GM18861 (cell line): ENCODE results near the gene RABEPK.
"Not testable (repeated sequence)": the region's sequence is repeated elsewhere in the genome, so short reads cannot be mapped to it uniquely, and the experiment has no call there.

Experiments
- ATAC-seq: cut with Tn5 transposase; IDR thresholded peaks from one replicate; pipeline ENCODE4 v1.9.1; 2021; ENCODE audit not compliant: unreplicated experiment

The RABEPK gene

DNA sequence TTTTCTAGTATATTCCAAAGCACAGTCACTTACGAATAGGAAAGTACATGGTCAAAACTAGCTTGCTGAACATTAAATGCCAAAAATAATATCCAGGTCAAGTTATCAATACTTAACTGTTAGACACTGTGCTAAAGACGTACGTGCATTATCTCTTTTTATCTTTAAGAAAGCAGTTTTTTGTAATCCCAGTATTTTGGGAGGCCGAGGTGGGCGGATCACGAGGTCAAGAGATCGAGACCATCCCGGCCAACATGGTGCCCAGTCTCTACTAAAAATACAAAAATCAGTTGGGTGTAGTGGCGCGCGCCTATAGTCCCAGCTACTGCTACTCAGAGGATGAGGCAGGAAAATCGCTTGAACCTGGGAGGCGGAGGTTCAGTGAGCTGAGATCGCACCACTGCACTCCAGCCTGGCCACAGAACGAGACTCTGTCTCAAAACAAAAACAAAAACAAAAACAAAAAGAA lies 43.5 kb downstream of the RABEPK start:
- no peak for ATAC-seq

DNA sequence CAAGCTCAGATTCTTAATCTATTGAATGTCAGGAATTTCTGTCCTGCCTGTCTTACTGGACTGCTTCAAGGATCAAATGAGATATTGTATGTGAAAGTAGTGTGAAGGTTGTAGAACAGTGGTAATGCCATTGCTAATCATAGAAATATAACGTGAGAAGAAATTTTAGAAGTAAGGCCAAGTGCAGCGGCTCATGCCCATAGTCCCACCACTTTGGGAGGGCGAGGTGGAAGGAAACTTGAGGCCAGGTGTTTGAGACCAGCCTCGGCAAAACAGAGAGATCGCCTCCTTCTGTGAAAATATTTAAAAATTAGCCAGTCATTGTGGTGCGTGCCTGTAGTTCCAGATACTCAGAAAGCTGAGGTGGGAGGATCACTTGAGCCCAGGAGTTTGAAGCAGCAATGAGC lies 45.9 kb downstream of the RABEPK start:
- ATAC-seq: no peak

DNA sequence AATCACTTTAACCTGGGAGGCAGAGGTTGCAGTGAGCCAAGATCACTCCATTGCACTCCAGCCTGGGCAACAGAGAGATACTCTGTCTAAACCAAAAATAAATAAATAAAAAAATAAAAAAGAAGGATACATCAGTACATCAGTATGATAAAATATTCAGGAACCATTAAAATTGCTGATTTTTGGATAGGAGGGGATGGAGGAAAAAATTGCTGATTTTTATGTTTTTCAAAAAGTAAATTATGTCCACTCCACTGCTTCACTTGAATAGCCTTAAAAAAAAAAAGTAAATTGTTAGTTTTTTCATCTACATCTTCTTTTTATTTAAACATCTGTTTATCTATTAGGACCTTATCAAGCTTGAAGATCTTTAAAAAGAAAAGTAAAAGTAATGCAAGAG lies 53.9 kb downstream of the RABEPK start:
- ATAC-seq: no peak

DNA sequence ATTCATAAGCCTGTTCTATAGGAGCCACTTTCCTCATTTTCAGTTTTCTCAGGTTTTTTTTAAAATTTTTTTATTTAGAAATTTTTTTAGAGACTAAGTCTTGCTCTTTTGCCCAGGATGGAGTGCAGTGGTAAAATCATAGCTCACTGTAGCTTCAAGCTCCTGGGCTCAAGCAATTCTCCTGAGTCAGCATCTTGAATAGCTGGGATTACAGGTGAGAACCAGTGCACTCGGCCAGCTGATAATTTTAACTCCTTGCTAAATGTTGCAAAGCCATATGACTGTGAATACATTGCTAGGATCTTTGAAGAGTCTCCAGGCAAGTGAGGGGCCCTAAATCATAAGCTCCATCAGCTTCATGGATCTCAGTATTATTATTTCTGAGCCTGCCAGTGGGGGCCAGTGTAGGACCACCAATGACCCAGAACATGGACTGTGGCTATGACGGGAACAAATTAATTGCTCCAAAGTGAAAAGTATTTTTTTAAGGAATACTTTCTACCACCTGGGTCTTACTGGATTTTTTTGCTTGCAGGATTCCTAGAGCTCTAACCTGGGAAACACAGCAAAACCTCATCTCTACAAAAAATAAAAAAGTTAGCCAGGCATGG lies 55.5 kb downstream of the RABEPK start:
- ATAC-seq: no peak

DNA sequence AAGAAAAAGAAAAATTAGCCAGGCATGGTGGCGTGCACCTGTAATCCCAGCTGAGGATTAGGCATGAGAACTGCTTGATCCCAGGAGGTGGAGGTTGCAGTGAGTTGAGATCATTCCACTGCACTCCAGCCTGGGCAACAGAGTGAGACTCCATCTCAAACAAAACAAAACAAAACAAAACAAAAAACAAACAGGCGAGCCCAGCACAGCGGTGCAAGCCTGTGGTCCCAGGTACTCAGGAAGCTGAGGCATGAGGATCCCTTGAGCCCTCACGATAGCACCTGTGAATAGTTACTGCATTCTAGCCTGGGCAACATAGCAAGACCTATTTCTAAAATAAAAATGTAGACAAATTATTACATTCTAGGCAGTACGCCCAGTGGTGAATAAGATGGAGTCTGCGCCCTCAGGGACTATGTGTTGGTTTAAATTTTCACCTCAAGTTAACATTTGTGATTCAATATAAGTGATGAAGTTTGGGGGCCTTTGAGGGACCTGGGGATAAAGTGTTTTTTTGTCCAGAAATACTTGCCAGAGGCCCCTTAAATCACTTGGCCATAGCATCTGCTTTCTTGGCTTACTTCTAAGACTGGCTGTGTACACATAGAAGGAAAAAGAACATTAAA lies 57.9 kb downstream of the RABEPK start:
- no peak for ATAC-seq

DNA sequence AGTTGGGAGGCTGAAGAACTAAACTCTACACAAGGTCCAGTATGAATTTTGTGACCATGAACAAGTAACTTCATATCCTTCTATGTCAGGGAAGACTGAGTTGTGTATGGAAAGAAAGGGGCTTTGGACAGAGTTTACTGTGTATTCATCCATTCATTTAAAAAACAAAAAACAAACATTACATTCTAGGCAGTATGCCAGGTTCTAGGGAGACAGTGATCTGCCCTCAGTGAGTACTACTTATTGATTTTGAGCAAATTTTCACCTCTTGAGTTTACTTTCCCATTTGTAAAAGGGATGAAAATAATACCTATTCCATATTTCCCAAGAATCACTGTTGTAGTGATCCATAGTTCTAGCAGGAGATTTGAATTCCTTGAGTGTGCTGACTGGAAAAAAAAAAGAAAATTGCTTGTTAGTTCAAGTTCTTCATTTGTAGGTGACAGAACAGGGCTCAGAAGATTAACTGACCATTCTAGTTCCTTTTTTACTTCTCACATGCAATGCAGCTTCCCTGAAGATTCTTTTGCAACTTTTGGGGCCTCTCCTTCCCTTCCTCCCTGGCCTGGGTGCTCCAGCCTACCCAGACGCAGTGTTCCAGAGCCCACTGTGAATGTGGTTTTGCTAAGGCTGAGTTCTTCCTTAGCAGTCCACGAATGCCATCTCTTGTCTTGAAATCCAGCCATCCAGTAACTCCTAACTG lies 58.6 kb downstream of the RABEPK start:
- ATAC-seq: no peak

DNA sequence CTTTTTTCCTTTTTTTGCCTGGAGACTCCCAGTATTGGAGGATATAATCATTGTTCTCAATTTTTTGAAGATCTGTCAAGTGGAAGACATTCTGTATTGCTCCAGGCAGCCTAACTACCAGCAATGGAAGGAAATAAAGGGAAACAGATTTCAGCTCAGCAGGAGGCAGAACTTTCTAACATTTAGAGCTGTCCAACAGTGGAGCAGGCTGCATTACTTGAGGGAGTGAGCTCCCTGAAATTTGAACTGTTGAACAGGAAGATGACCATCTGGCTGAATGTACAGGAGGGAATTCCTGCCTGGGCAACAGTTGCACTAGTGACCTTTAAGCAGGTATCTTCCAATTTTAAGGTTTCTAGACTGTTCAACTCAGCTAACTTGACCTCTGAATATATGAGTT lies 60.2 kb downstream of the RABEPK start:
- no peak for ATAC-seq

DNA sequence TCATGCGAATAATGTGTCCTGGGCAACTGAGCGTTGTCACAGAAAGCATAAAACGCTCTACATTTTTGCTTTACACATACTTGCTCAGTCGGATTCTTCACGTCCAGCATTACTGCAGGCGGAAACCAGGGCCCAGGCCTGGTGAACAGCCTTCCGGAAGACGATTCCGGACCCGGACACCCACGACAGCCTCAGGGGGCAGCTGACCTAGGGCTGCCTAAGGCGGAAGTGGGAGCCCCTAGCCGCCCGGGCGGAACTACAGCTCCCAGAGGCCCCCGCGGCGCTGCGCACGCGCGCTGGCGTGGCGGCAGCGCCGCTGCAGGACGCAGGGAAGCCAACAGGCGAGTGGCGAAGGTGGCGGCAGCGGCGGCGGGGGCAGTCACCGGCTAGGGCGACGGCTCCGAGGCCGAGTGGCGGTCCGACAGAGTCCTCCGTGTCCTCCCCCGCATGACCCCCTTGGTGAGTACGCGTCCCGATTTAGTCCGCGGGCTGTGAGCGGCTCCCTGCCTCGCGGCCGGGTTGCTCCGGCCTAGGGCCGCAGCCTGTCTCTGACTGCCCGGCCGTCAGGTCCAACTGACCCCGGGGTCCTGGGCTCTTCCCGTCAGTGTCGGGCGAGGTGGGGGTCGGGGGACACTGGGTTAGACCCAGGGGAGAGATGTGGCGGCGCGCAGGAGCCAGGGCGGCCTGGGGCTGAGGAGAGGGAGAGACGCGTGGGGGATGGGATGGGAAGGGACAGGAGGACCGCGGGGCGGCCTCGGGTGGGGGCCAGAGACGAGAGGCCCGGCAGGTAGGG lies 61.4 kb downstream of the RABEPK start, which contains the start of gene GAPVD1:
TSS of gene GAPVD1 (plus strand) at position 326 of the 793 bp plus-strand sequence. CDS start 37,096 bp downstream, outside the sequence.
- ATAC-seq: peak; percentile 86

DNA sequence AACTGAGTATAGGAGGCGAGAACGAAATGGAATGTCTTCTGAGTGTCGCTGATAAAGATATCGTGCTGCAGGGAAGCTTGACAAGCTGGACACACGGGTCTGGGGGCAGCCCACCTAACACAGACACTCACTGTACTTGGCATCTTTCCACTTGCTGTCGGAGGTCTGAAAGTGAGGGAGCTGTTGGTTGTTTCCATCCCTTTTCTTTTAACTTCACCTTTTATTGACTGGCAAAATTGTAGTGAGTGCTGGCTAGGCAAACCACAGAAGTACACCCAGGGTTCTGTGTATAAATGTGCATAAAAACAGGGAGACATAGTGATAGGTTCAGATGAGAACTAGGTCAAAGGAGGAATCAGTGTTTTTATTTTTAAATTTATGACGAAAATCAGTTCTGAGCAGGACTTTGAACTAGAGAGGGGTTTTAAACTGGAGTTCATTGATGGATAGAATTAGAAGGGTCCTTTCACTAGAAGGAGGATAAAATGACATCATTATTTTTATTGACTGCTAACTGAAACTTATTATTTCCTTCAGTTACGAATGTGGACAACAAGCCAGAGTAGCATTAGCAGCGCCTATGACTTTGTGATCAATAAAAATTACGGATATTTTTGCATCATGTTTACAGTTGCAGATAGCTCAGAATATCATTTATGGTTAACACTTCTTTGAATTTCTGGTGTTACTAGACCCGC lies 62.1 kb downstream of the RABEPK start:
- no peak for ATAC-seq

DNA sequence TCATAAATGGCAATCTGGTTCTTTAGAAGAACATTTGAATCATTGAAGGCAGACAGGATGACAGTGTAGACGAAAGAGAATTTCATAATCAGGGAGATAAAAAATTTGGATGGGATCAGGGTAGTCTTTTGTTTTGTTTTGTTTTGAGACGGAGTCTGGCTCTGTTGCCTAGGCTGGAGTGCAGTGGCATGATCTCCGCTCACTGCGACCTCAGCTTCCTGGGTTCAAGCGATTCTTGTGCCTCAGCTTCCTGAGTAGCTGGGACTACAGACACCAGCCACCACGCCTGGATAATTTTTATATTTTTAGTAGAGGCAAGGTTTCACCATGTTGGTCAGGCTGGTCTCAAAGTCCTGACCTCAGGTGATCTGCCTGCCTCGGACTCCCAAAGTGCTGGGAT lies 63.7 kb downstream of the RABEPK start:
- ATAC-seq: not testable (repeated sequence)

DNA sequence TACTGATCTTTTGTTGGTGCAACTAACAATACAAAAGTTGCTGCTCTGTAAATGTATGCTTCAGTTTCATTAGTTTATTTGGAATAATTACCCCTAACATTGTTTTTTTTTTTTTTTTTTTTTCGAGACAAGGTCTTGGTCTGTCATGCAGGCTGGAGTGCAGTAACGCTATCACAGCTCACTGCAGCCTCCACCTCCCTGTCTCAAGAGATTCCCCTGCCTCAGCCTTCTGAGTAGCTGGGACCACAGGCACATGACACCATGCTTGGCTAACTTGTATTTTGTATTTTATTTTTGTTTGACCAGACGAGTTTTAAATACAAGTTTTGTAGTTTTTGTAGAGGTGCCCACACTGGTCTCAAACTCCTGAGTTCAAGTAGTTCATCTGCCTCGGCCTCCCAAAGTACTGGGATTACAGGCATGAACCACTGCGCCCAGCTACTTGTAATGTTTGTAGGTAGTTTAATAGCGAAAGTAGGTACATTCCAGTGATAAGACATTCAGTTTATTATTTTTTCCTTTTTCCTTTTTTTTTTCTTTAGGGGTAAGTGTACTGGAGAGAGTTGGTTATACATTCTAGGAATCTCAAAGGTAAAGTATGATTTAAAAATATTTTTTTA lies 68.2 kb downstream of the RABEPK start:
- ATAC-seq: no peak

DNA sequence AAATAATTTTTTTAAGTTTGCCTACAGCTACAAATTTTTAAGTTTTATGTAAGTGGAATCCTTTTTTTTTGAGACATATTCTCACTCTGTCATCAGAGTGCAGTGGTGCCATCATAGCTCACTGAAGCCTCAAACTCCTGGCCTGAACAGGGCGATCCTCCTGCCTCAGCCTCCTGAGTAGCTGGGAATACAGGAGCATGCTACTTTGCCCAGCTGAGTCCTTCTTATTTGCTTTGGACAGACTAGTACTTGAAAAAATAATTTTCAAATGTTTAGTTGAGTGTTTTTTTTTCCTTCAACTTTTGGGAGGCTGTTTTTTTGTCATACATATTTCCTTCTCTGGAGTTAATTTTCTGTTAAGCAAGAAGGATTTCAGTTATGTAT lies 68.7 kb downstream of the RABEPK start:
- ATAC-seq: no peak

DNA sequence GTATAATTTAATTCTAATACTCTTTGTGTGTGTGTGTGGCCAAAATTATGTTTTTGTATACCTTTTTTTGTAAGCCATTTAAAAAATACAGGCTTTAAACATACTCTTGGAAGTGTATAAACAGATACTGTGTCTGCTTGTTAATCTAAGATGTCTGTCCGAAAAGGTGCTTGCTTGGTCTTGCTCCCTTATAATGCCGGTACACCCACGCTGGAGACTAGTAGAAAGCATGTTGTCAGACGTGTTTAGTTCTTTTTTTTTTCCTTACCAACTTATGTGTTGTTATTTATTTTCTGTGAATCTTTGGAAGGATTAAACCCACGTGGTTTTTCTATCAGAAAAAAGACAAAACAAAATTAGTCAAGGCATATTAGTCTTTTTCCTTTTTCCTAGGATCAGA lies 70.7 kb downstream of the RABEPK start:
- ATAC-seq: no peak

DNA sequence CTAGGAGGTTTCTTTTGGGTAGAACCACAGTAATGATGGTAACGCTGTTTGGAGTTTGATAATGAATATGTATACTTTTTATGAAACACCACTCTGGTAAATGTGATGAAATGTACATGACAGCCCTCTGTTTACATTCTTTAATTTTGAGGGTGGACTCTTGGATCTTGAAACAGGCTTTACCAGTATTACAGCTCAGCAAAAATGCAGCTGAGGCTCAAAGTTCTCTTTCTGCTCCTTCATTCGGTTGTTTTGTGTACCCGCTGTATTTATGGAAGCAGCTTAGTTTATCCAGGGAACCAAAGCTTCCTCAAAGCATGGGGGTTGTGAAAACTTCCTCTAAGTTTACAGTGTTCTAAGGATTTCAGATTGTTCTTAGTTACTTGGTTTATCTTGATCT lies 72.4 kb downstream of the RABEPK start:
- no peak for ATAC-seq

DNA sequence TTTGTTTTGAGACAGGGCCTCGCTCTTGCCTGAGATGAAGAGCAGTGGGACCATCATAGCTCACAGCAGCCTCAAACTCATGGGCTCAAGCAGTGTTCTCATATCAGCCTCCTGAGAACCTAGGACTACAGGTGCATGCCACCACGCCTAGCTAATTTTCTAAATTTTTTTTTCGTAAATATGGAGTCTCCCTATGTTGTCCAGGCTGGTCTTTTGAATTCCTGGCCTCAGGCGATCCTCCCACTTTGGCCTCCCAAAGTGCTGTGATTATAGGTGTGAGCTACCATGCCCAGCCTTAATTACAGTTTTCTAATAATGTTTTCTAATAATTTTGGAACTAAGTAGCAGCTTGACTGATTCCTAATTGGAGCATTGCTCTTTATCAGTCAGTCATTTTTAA lies 76.4 kb downstream of the RABEPK start:
- ATAC-seq: no peak

DNA sequence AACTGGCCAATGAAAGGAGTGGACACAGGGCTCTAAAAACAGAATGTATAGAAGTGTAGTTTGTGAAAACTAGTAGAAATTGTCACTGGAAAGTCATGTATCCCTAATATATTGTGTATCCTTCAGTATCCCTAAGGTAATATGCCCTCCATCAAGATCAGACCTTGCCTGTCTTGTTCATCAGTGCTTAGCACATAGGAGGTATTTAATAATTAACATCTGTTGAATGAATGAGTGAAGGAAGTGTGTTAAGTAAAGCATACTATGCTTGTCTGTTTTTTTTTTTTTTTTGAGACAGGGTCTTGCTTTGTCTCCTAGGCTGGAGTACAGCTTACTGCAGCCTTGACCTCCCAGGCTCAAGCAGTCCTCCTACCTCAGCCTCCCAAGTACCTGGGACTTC lies 77.1 kb downstream of the RABEPK start:
- no peak for ATAC-seq

DNA sequence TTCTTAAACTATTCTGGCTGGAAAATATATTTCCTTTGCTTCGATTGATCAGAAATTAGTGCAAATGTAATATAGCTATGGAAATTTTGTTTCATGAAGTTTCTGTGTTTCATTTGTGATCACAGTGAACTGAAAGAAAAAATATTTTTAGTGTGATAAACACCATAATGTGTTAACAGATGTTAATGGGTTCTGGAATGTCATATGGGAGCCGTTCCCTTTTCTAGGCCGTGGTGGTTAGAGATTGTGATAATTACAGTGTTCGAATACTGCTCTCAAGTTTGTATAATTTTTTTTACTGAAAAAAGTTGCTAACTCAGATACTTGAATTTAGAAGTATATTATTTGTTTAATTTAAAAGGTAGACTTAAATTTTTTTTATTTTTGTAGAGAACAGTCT lies 80.6 kb downstream of the RABEPK start:
- no peak for ATAC-seq
